ENCODE data around the gene HMGB4.

GRCh38 chr1:33823830-33824229 is 40.0 kb upstream of the HMGB4 start:
- no peak for TF ChIP-seq POLR2A (IDR thresholded peaks at IDR 0.05)
- TF ChIP-seq CTCF (IDR thresholded peaks at IDR 0.05), result no peak
- no peak for TF ChIP-seq EP300 (IDR thresholded peaks at IDR 0.05)
